GM23248 (cell line): Measurements from ENCODE around the gene OST4. TPM values are rescaled to one million over a fixed set of nuclear protein-coding genes. Genes with fewer than 3 reads are reported as not detected.
"Not testable (repeated sequence)": the region's sequence is repeated elsewhere in the genome, so short reads cannot be mapped to it uniquely, and the experiment has no call there.

Experiments used
- DNase-seq: peaks from one replicate; pipeline ENCODE4 v3.0.0-alpha.2; 2015
- H2AFZ ChIP-seq: fragments of 200-600 bp; sonication (generic); 2 replicates; pipeline ENCODE4 v1.6.1; 2016; ENCODE audit warnings: antibody characterized with exemption
- H3F3A ChIP-seq: fragments of 200-600 bp; sonication (generic); 2 replicates; pipeline ENCODE4 v1.6.1; 2016; ENCODE audit warnings: mild to moderate bottlenecking, antibody characterized with exemption, mixed run types; ENCODE audit not compliant: insufficient read depth
- H3K27ac ChIP-seq: fragments of 200-600 bp; sonication (generic); 2 replicates; pipeline ENCODE4 v1.5.1; 2016; ENCODE audit warnings: mild to moderate bottlenecking
- H3K27me3 ChIP-seq: fragments of 200-600 bp; sonication (generic); replicated peaks from 2 replicates; pipeline ENCODE4 v1.6.1; 2016; ENCODE audit warnings: mild to moderate bottlenecking; ENCODE audit not compliant: insufficient read depth
- H3K36me3 ChIP-seq: fragments of 200-600 bp; sonication (generic); 2 replicates; pipeline ENCODE4 v1.6.1; 2016; ENCODE audit warnings: low read depth, mild to moderate bottlenecking
- H3K4me1 ChIP-seq: fragments of 200-600 bp; sonication (generic); 2 replicates; pipeline ENCODE4 v1.6.1; 2016; ENCODE audit warnings: mild to moderate bottlenecking; ENCODE audit not compliant: insufficient read depth
- H3K4me2 ChIP-seq: fragments of 200-600 bp; sonication (generic); one replicate; pipeline ENCODE4 v1.6.1; 2016; ENCODE audit warnings: mild to moderate bottlenecking; ENCODE audit not compliant: unreplicated experiment
- H3K4me3 ChIP-seq: fragments of 200-600 bp; sonication (generic); 2 replicates; pipeline ENCODE4 v1.5.1; 2016; ENCODE audit warnings: mild to moderate bottlenecking
- H3K79me2 ChIP-seq: fragments of 200-600 bp; sonication (generic); 2 replicates; pipeline ENCODE4 v1.6.1; 2016; ENCODE audit warnings: mild to moderate bottlenecking; ENCODE audit not compliant: insufficient read depth
- H3K9ac ChIP-seq: fragments of 200-600 bp; sonication (generic); 2 replicates; pipeline ENCODE4 v1.6.1; 2016; ENCODE audit warnings: mild to moderate bottlenecking
- H3K9me2 ChIP-seq: fragments of 200-600 bp; sonication (generic); 2 replicates; pipeline ENCODE4 v1.6.1; 2016; ENCODE audit warnings: mixed run types, mild to moderate bottlenecking, moderate library complexity; ENCODE audit not compliant: insufficient read depth
- H3K9me3 ChIP-seq: fragments of 200-600 bp; sonication (generic); one replicate; pipeline ENCODE4 v1.6.1; 2017; ENCODE audit warnings: low read depth
- H4K20me1 ChIP-seq: fragments of 200-600 bp; sonication (generic); 2 replicates; pipeline ENCODE4 v1.6.0; 2016; ENCODE audit not compliant: insufficient read depth
- EZH2 ChIP-seq: fragments of 200-600 bp; sonication (generic); IDR thresholded peaks from 2 replicates; pipeline ENCODE4 v1.6.1; 2018; ENCODE audit warnings: antibody characterized with exemption, mild to moderate bottlenecking; ENCODE audit not compliant: insufficient read depth, poor library complexity, severe bottlenecking
- EZH2phosphoT487 ChIP-seq: fragments of 200-600 bp; sonication (generic); IDR thresholded peaks from 2 replicates; pipeline ENCODE4 v1.6.1; 2018; ENCODE audit warnings: antibody characterized with exemption, moderate library complexity, mild to moderate bottlenecking, low read depth; ENCODE audit not compliant: insufficient read depth
- WGBS, 2 experiments: methylation state at CpG; one replicate each; pipeline ENCODE4 v1.1.6; 2015 to 2017; ENCODE audit warnings: low lambda C conversion rate in 2 of 2, low coverage in 1 of 2; ENCODE audit errors: missing lambda C conversion rate in 2 of 2; 5-methylcytosine and 5-hydroxymethylcytosine counted together
- in situ Hi-C: fragments of 300-500 bp; cut with MboI; formaldehyde crosslinking; loops from 2 replicates; pipeline ENCODE4 v1.15.0; 2020
- polyA plus RNA-seq: library from polyadenylated mRNA; unstranded; fragments of >200 nt; fragmentation: Nextera tagmentation; extraction: Ambion mirVana; gene quantifications from 2 replicates; pipeline ENCODE4 v1.2.1, GENCODE V29; 2016
- total RNA-seq: library from RNA; depleted of rRNA; stranded (reverse); fragments of >200 nt; shearing (Covaris generic); gene quantifications from 2 replicates; pipeline ENCODE4 v1.2.3, GENCODE V29; 2014

The OST4 gene
- total and polyA plus RNA-seq, 2 experiments from 2014 or later = 499 to 942 TPM

DNA sequence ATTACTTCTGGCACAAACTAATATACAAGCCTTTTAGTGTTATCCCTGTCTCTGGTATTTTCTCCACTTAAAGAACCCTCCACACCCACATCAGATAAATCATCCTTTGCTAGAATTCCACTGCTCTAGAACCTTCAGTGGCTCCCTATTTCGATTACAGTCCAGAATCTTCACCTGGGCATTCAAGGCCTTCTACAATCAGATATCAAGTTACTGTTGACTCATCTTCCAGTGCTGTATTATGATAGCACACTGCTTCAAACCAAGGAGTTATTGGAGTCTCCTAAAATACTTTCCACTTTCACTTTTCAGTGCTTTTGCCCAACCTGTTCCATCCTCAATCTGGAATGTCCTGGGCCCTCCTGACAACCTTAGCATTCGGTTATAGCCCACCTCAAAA is 44.1 kb upstream of the OST4 start:
- Histone ChIP-seq H3K27ac (no peak overlapping the region), H3K79me2 (no peaks in the 10 kb centered on the region), H3K9me2 (no peaks in the 10 kb centered on the region), H3K9ac (no peak overlapping the region), H3K4me3 (no peak overlapping the region), H3K4me1 (no peaks in the 10 kb centered on the region), H3K4me2 (no peak overlapping the region), H3K36me3 (no peaks in the 10 kb centered on the region), H2AFZ (no peak overlapping the region), H3F3A (no peaks in the 10 kb centered on the region), H3K9me3 (no peaks in the 10 kb centered on the region), H3K27me3 (peaks cover 2% of the 10 kb centered on the region; the same call in 1 of the 2 replicates), H4K20me1 (no peaks in the 10 kb centered on the region)
- in situ Hi-C loops = no loop called here
- TF ChIP-seq EZH2 (no peak), EZH2phosphoT487 (no peak)
- no peak for DNase-seq
- WGBS, 2 experiments = 56 to 62% methylated on average over 2 of the region's 2 CpGs

DNA sequence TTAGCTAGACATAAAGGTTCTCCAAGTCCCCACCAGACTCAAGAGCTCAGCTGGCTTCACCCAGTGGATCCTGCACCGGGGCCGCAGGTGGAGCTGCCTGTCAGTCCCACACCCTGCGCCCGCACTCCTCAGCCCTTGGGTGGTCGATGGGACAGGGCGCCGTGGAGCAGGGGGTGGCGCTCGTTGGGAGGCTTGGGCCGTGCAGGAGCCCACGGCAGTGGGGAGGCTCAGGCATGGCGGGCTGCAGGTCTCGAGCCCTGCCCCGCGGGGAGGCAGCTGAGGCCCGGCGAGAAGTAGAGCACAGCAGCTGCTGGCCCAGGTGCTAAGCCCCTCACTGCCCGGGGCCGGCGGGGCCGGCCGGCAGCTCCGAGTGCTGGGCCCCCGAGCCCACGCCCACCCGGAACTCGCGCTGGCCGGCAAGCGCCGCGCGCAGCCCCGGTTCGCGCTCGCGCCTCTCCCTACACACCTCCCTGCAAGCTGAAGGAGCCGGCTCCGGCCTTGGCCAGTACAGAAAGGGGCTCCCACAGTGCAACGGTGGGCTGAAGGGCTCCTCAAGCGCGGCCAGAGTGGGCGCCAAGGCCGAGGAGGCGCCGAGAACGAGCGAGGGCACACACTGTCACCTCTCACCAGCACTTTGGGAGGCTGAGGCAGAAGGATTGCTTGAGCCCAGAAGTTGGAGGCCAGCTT is 40.1 kb upstream of the OST4 start:
- H3K4me1 ChIP-seq, H2AFZ ChIP-seq, H3K4me2 ChIP-seq, H3K79me2 ChIP-seq, H3K4me3 ChIP-seq, H4K20me1 ChIP-seq, H3F3A ChIP-seq, DNase-seq, H3K9me3 ChIP-seq, H3K27ac ChIP-seq, H3K36me3 ChIP-seq, in situ Hi-C loops, H3K9me2 ChIP-seq, H3K9ac ChIP-seq, H3K27me3 ChIP-seq: not testable (repeated sequence)
- 91 to 97% methylated on average over 21 to 40 of the region's 49 CpGs for WGBS, 2 experiments

DNA sequence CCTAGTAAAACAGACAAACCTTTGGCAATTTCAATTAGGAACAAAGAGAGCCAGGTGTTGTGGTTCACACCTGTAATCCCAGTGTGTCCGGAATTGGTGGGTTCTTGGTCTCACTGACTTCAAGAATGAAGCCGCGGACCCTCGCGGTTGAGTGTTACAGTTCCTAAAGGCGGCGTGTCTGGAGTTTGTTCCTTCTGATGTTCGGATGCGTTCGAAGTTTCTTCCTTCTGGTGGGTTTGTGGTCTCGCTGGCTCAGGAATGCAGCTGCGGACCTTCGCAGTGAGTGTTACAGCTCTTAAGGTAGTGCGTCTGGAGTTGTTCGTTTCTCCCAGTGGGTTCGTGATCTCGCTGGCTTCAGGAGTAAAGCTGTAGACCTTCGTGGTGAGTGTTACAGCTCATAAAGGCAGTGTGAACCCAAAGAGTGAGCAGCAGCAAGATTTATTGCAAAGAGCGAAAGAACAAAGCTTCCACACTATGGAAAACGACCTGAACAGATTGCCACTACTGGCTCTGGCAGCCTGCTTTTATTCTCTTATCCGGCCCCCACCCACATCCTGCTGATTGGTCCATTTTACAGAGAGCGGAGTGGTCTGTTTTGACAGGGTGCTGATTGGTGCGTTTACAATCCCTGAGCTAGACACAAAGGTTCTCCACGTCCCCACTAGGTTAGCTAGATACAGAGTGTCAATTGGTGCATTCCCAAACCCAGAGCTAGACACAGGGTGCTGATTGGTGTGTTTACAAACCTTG is 39.3 kb upstream of the OST4 start:
- H3F3A ChIP-seq = not testable (repeated sequence)

DNA sequence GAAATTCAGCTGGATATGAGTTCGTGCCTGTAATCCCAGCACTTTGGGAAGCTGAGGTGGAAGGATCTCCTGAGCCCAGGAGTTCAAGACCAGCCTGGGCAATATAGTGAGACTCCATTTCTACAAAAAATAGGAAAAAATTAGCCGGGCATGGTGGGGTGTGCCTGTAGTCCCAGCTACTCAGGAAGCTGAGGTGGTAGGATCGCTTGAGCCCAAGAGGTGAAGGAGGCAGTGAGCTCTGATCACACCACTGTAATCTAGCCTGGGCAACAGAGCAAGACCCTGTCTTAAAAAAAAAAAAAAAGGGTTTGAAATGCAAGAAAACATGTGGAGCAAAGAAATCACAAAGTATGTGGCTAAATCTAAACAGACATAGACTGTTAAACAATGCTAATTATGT is 37.6 kb upstream of the OST4 start:
- no peaks in the 10 kb centered on the region for H3K79me2 ChIP-seq
- no peaks in the 10 kb centered on the region for H3K4me1 ChIP-seq
- no peak overlapping the region for H3K9ac ChIP-seq
- no peaks in the 10 kb centered on the region for H3K27me3 ChIP-seq
- no peaks in the 10 kb centered on the region for H3K36me3 ChIP-seq
- H3F3A ChIP-seq = no peaks in the 10 kb centered on the region
- H3K9me3 ChIP-seq = no peaks in the 10 kb centered on the region
- in situ Hi-C loops = loop anchor here (10.0 kb wide), 1 partner anchor 176 kb away; the partner anchor contains the start of gene TRIM54
- no peak overlapping the region for H3K4me2 ChIP-seq
- no peak overlapping the region for H2AFZ ChIP-seq
- WGBS, 2 experiments = 89 to 90% methylated on average over 3 of the region's 3 CpGs
- TF ChIP-seq EZH2phosphoT487 (no peak), EZH2 (no peak)
- H3K9me2 ChIP-seq = no peaks in the 10 kb centered on the region
- DNase-seq = no peak
- no peaks in the 10 kb centered on the region for H4K20me1 ChIP-seq
- H3K27ac ChIP-seq = no peak overlapping the region
- H3K4me3 ChIP-seq = no peak overlapping the region

More for the DNA sequence above, 39.3 kb upstream of the OST4 start:
- in situ Hi-C loops, H3K4me3 ChIP-seq, H4K20me1 ChIP-seq, H3K79me2 ChIP-seq, H2AFZ ChIP-seq, H3K27ac ChIP-seq, H3K4me1 ChIP-seq, H3K9me2 ChIP-seq, H3K36me3 ChIP-seq, H3K9me3 ChIP-seq, H3K9ac ChIP-seq, DNase-seq, H3K27me3 ChIP-seq, H3K4me2 ChIP-seq: not testable (repeated sequence)
- 76 to 79% methylated on average over 22 to 24 of the region's 24 CpGs for WGBS, 2 experiments
